Ureter (tissue), 1 donor: Measurements from ENCODE around the gene RPAP3. TPM values are rescaled to one million over a fixed set of nuclear protein-coding genes. Genes with fewer than 3 reads are reported as not detected.

ENCODE experiments used
- total RNA-seq: library from RNA; stranded (reverse); gene quantifications from one replicate; pipeline ENCODE4 v1.2.4, GENCODE V29; 2023
- donor health status: DM: yes; HTN: yes; CAD: no.

The RPAP3 gene
- total RNA-seq, 1 donor from 2014 or later = 35.5 TPM

Other genes with a start within 250 kb of the RPAP3 start
- 0.89 TPM for gene ENDOU, start 19.5 kb upstream of the RPAP3 start, total RNA-seq
- 83.4 TPM for gene RAPGEF3, start 52.9 kb upstream of the RPAP3 start, total RNA-seq
- gene SLC48A1, start 67.2 kb upstream of the RPAP3 start, total RNA-seq = 41.3 TPM
- 144 TPM for gene HDAC7, start 113.9 kb upstream of the RPAP3 start, total RNA-seq
- 12.6 TPM for gene VDR, start 199.0 kb upstream of the RPAP3 start, total RNA-seq